SK-N-MC (cell line): ENCODE results near the gene RAB19.

Experiments used
- EZH2 ChIP-seq: fragments of 200-600 bp; sonication (generic); IDR thresholded peaks from one replicate; pipeline ENCODE4 v1.6.1; 2017; ENCODE audit warnings: antibody characterized with exemption
- POLR2AphosphoS5 ChIP-seq: IDR thresholded peaks from 2 replicates; pipeline ENCODE4 v1.6.1; 2012; ENCODE audit warnings: mild to moderate bottlenecking, low read depth, low read length, borderline replicate concordance

DNA sequence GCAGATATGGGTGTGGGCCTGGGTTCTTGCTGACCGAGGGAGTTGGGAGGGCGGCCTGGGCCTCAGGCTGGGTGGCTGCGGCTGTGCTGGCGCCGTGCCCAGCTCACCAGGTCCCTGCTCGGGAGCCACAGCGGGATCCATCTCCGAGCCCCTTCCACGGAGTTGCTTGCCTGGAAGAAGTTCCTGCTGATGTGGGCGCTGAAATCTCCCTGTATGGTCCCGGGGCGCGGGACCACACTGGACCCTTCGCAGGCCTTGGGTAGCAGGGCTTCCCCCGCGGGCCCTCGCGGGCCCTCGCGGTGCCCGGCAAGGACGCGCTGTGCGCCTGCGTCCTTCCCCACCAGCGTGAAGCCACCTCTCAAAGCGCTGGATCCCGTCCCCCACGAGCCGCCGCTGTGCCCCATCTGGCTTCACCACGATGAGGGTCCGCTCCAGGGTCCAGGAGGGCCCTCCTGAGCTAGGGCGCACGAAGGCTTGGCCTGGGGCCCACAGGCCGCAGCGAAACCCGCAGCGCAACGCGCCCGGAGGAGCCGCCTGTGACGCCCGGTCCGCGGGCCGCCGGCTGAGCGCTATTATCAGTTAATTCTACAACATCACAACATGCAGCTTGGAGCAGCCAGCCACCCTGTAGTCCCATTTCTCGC is 31.5 kb downstream of the RAB19 start:
- no peak for TF ChIP-seq EZH2
- no peak for TF ChIP-seq POLR2AphosphoS5
